GM03348 (cell line): ENCODE results near the gene ZNF80.

Experiments
- DNase-seq: peaks from one replicate; pipeline ENCODE4 v3.0.0; 2012; ENCODE audit warnings: low spot score

The ZNF80 gene

DNA sequence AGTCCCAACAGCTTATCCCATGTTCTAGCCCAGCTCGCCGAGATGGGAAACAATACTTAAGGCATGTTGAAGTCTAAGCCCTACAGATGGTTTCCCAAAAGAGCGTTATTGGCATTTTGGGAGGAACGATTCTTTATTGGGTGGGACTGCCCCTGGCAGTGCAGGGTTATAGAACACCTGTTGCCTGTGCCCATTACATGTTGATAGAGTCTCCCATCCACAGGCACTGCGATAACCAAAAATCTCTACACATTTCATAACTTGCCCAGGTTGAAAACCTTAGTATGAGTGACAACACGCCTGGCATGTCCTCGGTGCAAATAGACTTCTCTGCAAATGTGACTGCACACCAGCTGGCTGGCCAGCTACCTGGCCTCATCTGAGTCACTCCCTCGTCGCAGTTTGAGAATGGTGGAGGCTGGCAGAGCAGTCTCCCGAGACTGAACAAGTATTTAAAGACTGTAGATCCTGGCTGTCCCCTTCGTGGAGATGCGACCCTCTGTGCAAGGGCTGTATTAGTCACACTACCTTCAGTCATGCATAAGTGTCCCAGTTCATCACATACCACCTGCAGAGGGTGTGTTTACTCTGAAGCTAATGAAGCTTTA is 18.7 kb downstream of the ZNF80 start:
- no peak for DNase-seq

DNA sequence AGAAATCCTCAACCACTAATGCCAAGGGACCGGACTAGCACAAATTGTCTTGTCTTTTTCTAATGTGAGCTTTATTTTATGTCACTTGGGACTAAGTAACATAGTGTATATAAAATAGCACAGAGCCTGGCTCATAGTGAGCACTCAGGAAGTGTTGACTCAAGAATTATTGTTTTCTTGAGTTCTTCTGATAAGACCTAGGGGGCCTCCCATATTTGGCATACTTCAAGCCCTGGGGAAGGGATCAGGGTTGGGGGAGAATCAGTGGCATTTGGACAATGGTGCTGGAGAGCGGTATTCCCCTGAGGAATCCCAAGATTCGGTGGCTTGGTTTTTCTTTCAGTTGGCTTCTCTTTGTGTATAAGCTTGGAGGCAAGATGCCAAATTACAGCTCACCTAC is 19.4 kb downstream of the ZNF80 start:
- no peak for DNase-seq

DNA sequence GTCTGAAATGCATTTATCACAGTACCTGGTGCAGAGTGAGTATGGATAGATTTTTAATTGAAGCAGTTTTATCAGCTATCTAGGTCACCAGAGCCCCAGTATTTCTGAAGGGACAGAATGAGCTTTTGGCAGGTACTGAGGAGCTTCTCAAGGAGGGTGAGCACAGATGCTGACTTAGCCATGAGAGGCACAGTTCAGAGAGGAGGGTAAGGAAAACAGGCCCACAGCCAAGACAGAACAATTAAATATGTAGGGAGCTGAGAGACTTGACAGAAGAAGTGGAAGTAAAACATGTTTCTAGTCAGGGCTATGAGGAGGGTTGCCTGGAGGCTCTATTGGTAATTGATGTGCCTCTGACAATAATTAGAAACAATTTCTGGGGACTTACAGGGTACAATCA is 20.1 kb downstream of the ZNF80 start:
- DNase-seq, result no peak

DNA sequence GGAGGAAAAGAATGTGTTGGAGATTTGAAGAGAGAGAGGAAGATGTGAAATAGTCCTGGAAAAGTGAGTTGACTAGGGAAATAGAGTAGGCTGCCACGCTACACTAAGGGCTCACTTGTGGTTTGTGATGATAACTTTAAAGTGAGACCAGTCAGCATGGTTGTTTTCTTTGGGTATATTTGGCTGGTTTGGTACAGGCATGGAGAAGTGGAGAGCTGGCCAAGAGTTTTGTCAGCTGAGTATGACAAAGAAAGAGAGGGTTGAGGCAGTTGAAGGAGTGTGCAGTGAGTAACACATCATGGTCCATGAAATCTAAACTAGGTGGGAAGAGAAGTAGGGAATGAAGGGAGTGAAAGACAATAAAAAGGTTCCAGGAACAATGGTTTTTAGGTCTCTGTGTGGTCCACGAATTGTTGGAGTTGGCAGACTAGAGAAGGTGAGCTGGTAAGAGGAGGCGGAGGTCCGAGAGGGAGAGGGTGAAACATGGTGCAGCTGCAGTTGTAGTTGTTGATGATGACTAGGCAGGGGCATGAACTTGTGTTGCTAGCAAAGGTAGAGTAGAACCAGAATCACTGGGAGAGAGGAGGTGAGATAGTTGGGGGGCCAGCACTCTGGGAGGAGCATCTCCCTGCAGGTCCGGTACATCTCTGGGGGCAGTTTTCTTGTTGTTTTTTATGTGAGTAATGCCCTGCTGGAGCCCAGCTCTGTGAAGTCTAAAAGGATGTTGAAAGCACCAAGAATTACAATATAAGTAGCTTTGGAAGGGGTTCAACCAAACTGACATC is 21.0 kb downstream of the ZNF80 start:
- DNase-seq, result peak; percentile 16

DNA sequence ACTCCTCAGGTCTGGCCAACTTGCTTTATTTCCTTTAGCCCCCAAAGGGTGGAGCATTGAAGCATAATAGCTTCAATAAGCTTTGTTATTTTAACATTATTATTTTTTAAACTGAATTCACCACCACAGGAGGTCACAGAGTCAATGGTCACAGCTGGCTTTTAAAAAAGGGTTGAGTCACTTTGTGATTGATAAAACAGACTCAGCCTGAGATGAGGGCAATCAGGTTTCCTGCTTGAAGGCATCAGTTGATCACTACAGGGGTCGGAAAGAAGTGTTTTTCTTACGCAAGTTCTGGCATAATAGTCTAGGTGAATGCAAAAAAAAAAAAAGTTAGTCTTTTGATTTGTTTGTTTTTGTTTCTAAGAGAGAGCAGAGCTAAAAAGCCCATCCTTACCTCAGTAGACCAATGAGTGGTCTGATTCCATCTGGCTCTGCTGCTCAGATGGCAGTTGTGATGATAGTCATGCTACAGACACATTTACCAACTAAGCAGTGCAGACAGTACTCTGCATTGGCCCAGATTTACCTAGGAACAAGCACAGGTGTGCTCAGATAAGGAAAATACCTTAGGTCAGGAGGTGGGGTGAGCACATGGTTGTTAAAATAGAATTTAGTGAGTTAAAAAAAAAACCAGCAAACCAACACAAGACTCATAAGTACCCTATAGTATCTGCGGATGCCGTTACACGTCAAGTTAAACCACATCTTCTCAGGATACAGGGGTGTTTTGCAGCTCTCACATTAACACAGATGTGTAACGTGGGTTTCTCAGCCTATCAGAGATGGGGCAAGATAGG is 22.6 kb downstream of the ZNF80 start:
- DNase-seq, result no peak

DNA sequence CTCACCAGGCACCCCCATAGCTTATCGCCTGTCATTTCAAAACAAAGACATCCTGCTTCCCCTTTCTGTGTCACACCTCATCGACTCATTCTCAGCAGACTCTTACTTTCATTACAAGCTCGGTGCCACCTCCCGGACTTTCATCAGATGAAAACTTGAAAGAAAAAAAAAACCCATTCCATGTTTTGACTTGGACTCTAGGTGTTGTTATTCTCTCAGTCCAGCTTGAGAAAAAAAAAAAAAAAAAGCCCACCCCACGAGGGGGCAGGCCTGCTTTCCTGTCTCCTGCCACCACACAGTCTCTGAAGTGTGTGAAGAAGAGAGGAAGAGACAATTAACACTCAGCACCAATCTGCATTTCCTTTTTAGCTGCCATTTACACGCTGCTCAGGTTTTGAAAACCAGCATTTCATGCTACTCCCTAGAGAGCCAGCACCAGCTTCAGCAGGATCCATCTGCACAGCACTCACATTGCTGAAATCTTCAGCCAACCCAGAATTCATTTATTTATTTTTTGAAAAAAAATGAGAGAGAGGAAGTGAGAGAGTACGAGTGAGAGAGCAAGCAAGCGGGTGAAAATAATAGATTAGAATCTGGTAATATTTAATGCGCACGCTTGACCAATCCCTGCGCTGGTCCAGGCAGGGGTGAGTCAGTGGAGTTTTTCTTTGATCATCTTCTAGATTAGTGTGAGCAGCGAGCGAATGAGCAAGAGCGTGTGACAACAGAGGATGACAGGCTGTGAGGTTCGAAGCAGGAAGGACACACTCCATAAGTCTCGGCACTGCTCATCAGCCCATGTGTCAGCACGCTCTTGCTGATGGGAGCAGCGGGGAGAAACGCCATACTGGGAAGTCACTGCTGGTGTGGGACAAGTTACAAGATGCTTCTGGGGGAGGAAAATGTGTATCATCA is 23.5 kb downstream of the ZNF80 start:
- peak; percentile 74 for DNase-seq

DNA sequence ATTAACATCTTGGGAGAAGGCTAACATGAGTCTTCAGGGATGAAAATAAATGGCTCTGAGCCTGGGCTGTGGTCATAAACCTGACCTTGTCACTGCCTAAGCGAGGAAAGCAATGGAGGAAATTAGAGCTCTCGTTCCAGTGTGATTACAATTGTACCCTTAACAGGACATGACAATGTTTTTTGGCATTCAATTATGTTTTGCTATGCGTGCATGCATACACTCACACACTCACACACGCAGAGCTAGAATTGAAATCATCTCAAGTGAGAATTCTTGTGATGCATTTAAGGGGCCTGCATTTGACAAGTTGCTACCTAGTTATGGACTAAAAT is 24.1 kb downstream of the ZNF80 start:
- DNase-seq, result peak; percentile 16

DNA sequence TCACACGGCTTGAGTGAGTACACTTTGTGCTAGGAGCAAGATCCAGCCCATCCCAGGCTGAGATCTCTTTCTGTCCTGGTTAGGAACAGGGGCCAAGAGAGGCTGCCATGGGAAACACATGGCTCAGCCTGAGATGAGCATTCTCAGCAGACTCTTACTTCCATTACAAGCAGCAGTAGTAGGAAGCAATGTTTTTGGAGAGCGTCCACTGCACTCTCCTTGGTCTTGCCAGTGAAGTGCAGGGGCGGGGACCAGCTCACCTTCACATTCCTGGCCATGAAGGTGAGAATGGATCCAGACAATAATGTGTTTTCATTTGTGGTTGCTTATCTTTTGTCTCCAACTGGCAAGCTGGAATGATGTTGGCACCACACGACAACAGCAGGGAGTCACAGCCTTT is 24.7 kb downstream of the ZNF80 start:
- DNase-seq, result no peak

DNA sequence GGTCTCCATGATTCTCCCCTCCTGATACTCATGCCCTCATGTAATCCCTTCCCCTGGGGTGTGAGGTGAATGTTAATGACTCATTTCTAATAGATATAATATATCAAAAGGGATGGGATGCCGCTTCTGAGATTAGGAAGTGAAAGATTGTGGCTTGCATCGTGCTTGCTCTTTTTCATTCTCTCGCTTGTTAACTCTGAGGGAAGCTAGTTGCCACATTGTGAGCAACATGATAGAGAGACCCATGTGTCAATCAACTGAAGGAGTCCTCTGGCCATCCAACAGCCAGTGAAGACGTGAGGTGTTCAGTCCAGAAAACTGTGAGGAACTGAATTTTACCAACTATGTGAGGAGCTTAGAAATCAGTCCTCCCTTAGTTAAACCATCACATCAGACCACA is 29.6 kb downstream of the ZNF80 start:
- DNase-seq, result no peak

DNA sequence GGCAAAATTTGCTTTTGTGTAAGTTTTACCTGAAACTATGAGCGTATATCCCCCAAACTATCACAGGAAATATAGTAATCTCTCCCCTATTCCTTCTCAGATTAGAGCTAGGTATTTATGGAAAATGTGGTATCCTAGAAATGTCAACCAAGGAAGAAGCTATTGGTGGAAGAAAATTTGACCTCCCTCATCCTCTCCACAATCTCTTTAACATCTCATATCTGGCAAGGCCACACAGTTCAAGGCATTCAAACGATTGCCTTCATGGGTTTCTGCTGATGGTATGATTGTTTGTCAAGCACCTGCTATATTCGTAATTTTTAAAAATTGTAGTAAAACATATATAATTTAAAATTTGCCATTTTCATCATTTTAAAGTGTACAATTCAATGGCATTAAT is 31.0 kb downstream of the ZNF80 start:
- no peak for DNase-seq

DNA sequence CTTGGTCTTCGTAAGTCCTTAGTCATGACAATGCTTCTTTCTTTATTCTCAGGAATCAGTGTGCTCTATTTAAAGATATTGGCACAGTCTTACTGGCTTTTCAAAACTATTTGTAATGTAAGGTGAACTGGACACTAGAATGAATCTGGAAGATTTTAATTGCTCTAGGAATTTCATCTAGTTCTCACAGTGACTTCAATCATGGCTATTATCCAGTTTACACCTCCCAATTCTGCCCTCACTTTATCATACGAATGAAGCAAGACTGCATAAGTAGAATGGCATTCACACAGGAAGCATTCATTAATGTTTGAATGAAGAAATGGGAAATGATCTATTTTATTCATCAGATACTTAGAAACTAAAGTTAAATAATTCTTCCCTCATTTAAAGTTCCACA is 31.8 kb downstream of the ZNF80 start:
- DNase-seq, result peak; percentile 11

DNA sequence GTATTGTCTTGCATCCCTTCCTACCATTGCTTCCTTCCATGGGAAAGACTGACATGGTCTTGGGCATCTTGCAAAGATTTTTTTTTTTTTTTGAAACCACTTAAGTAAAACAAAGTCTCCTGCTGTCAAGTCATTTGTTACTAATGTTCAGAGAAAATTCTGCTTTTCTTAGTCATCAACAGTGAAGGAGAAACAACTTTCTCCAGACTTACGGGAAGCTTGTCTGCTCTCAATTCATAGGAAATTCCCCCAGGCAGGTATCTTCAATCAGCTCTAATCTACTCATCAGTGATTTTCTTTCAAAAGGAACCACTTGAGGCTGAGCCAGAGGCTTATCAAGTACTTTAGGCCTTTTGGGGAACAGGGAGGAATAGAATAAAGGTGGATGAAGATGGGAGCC is 42.6 kb downstream of the ZNF80 start:
- DNase-seq, result no peak

DNA sequence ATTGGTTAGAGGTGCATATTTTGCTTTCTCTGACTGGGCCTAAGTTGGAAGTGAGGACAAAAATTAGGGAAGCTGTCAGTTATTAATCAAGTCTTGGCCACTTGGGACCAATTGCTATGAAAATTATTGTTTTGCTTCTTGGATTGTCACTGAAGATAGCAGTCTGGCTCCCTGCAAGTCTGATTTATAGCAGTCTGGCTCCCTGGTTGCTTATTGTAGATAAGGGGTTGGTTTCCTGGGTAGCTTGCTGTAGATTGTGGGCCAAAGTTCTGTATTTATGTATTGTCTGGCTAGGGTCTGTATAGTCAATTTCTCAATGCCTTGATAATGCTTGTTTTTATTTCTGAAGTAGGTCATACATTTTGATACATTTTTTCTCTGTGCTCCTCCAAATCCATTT is 45.2 kb downstream of the ZNF80 start:
- no peak for DNase-seq

DNA sequence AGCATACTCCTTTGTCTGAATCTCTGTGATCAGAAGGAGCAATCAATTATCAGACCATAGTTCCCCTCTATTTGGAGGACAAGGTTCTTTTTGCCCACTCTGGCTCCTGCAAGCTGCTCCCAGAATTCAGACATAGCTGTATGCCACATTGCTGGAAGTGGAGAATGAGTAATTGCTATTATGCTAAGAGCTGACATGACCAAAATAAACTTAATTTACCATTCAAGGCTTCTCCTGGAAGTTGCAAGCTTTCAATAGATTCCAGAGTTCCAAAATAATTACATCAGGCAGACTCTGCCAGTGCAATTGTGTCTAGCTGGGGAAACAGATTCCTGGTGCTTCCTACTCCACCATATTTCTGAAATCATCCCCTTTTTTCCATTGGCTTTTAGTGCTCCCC is 50.9 kb downstream of the ZNF80 start:
- DNase-seq, result no peak
